Activated CD4-positive, alpha-beta T cell treated with anti-CD3 and anti-CD28 coated beads, Interleukin-2, amount 50 U/mL, for 1 hour (primary cell): ENCODE data around the gene CC2D2A.
"Not testable (repeated sequence)": the region's sequence is repeated elsewhere in the genome, so short reads cannot be mapped to it uniquely, and the experiment has no call there.

Source experiments
- DNase-seq: peaks from one replicate; pipeline ENCODE4 v3.0.0-alpha.2; 2020

The CC2D2A gene

DNA sequence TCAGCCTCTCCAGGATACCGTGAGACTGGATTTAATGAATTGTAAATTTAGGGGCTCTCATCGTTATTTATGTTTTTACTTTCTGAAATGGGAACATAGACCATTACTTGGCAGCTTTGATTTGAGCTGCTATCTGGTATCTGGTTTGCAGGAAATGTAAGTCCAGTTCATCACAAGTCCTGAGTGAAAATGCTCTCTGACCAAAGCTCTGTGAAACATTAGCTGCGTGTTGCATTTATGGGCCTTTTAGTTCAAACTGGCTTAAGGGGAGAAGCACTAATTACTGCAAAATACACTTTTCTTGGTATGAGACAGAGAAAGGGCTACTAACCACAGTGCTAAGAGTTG, 420 bp downstream of the CC2D2A start:
- DNase-seq: no peak

DNA sequence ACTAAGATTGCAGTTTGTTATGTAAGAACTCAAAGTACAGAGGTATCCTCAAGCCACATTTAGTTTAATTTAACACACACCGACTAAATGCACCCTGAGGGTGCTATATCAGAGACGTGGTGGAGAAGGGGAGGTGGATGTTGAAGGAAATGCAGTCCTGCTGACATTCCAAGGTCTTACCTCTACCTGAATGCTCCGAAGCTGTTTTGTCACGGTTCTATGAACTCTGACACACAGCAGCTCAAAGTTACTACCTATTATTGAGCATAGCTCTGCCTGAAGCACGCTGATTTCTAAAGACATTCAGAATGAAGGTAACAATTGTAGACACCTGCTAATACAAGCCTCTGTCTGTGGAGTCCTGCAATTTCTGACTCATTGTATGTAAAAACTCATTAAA, 6.7 kb downstream of the CC2D2A start:
- DNase-seq: no peak

DNA sequence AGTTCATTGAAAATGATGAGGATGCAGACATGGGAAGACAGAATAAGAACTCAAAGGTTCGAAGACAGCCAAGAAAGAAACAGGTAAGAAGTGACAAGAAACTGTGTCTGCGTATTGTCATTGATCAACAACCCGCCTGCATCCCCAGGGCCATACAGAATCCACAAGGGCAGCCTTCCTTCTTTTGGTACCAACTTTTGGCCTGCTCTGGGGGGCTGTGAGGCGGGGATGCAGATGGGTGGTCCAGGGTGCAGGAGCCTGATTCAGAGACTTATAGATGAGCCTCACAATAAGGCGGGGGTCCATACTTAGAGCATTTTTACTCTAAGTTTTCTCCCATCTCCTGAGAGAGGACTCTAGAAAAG, 9.0 kb downstream of the CC2D2A start:
- DNase-seq: no peak

DNA sequence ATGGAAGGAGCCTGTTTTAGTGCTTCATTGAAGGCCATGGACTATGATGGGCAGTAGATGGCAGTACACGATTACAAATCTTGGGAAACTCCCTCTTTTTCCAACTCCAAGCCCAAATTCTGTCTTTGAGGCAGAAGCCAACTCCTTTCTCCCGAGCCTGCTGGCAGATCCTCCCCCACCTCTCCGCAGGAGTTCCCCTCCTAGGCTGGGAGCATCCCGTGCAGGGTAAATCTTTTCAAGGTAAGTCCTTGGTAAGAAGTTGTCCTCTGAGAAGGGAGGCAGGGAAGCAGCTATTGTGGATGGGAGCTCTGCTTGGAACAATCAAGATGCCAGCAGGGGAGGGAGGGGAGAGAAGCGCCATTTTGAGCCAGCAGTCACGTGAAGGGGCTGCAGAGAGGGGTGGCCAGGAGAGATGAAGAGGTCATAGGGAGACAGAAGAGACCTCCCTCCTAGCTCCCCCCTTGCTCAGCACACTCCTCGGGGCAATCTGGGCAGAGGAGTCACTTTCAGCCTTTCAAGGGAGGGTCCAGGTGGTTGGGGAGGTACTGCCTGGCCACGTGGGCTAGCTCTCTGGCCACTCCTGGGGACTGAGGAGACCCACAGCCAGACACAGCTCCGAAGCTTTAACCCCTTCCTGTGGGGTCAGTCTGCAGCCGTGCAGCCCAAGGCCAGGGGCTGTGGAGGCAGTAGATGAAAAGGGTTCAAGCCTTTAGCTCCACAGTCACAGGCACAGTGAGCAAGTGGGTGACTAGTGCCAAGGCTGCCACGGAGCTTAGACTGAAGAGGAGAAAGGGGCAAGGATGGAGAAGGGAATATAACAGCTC, 9.6 kb downstream of the CC2D2A start:
- no peak for DNase-seq

DNA sequence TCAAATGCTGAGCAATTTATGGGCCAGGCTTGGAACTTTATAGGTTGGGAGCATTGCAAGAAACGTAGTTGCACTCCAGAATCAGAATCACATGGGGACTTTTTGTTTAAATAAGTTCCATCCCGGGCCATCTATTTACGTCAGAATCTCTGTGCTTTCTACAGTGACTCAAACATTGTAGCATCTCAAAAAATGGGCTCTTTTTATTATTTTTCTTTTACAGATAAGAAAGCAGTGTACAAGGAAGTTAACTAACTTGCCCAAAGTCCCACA, 10.2 kb downstream of the CC2D2A start:
- DNase-seq: no peak

DNA sequence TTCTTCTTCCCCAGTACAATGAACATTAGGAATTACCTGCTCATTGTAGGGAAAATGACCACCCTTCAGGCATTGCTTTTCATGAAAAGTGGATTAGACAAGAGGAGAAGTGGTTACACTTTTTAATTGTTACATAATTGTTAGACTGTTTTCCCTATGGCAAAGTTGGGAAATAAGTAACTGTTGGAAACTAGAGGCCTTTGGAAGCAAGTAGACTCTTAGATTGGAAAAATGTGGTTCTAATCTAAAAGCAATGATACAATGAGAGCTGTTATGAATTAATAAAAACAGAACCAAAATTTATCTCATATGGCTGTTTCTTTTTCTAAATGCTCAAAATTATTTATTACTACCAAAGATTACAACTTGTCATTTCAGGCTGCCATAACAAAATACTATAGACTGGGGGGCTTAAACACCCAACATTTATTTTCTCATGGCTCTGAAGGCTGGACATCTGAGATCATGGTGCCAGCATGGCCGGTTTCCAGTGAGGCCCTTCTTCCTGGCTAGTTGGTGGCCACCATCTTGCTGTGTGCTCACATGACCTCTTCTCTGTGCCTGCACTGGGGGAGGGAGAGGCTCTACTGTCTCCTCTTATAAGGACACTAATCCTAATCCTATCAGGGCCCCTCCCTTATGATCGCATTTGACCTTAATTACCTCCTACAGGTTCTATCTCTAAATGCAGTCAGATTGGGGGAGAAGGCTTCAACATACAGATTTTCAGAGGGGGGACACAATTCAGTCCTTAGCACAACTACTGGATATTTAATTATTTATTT, 12.5 kb downstream of the CC2D2A start:
- no peak for DNase-seq

DNA sequence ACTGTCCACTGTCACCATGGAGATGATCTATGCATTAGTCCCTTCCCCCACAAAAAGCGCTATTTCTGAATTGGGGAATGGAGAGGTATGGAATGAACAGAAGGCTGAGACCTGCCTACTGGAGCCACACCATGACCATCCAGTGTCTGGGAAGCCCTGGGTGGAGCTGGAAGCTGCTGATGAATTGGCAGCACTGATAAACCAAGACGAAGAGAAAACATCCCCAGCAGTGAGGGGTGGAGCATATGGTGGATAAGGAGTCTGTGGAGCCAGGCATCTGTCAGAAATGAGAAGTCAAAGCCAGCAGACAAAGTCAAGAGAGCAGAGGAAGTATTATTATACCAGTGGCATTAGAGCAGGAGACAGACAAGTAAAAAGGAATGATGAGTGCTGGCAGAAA, 13.2 kb downstream of the CC2D2A start:
- no peak for DNase-seq

DNA sequence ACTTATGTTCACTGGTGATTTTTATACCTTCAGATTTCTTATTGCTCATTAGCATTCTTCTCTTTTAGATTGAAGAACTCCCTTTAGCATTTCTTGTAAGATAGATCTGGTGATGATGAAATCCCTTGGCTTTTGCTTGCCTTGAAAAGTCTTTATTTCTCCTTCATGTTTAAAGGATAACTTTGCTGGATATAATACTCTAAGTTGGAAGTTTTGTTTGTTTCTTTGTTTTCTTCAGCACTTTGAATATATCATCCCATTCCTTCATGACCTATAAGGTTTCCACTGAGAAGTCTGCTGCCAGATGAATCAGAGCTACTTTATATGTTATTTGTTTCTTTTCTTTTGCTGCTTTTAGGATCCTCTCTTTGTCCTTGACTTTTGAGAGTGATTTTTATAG, 18.5 kb downstream of the CC2D2A start:
- no peak for DNase-seq

DNA sequence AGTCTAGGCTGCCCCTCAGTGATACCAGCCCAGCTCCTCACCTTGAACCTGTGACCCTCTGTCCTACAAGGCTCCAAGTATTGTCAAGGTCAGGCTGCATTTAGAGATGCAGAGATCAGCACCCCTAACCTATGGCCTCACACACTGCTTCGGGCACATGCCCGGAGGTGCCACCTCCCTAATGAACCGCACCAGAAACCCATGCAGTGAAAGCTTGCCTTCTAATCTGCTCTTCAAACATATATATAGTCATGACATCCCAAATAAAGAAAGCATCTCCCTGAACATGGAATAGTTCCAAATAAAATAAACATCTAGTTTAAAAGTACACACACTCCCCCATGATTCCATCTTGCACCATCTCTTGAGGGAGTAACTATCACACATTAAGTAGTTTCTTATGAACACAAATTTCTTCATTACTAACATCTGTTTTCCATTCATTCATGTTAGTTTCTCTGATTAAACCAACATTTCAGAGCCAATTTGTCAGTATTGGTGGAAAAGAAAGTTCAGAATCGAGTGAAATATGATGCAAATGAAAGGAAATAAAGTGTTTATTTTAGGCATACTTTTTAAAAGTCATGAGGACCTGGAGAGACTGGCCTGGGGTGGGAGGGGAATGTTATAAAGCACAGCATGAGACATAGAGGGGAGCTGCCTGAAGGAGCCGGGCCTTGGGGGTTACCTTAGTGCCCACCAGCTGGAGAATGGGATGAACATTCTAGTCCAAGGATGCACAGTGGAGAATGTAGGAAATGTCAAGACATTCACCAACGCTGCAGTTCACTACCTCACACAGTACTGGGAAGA, 19.2 kb downstream of the CC2D2A start:
- DNase-seq: no peak

DNA sequence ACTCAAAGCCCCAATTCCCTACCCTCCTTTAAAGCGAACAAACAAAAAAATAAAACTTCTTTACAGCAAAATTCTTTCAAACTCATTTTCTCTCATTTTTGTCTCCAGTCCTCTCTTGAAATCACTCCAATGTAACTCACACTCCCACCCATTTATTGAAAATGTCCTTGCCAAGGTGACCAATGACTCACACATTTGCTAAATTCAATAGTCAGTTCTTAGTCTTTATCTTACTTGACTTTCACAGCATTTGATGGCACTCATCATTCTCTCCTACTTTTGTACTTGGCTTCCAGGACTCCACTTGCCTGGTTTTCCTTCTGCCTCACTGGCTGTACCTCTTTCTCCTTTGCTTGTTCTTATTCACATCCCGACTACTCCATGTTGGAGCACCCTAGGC, 19.9 kb downstream of the CC2D2A start:
- no peak for DNase-seq

DNA sequence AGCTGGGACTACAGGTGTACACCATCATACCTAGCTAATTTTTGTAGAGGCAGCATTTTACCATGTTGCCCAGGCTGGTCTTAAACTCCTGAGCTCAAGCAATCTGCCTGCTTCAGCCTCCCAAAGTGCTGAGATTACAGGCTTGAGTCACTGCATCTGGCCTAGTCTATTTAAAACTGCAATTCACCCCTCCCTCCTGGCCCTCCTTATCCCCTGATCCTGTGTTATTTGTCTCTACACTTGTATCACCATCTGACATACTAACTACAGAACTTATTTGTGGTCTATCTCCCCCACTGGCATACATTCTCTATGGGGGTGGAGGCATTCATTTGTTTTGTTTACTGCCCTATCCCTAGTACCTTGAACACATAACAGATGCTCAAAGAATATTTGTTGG, 23.7 kb downstream of the CC2D2A start:
- DNase-seq: no peak

DNA sequence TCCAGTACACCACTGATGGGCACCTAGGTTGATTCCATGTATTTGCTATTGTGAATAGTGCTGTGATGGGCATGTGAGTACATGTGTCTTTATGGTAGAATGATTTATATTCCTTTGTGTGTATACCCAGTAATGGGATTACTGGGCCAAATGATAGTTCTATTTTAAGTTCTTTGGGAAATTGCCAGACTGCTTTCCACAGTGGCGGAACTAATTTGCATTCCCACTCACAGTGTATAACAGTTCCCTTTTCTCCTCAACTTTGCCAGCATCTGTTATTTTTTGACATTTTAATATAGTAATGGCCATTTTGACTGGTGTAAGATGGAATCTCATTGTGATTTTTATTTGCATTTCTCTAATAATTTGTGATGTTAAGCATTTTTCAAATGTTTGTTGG, 25.9 kb downstream of the CC2D2A start:
- DNase-seq: no peak

DNA sequence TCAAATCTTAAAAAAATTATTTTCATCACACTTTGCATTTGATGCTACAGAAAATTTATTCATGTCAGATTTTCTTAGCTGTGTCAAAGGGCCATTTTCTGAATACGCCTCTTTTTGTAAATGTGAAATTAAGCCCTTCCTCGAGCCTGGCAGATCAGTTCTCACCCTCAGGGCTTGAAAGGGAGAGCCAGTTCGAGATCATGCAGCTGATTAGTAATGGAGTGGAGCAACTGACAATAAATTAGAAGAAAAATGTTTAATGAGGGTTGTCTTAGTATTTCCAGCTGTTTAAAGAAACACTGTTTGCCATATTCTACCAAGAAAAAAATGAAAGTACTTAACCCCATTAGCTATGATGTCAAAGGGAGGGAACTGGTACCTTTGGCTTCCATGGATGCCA, 28.7 kb downstream of the CC2D2A start:
- DNase-seq: no peak

DNA sequence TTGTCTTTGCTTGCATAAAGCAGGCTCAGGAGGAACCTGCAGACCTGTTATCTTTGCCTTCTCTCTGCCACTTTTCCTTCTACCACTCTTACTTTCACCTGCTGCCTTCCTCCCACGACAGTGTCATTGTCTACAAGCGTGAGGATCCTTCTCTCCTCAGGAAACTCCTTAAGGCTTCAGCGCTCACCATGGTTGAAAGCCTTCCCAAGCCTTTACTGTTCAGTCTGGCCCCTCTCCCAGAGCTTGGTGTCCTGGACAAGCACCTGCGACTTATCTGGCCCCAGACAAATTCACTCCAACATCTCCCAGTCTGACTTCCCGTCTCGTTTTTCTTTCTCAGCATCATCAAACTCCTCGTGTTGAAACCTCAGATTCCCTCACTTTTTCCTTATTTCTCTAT, 31.0 kb downstream of the CC2D2A start:
- no peak for DNase-seq

DNA sequence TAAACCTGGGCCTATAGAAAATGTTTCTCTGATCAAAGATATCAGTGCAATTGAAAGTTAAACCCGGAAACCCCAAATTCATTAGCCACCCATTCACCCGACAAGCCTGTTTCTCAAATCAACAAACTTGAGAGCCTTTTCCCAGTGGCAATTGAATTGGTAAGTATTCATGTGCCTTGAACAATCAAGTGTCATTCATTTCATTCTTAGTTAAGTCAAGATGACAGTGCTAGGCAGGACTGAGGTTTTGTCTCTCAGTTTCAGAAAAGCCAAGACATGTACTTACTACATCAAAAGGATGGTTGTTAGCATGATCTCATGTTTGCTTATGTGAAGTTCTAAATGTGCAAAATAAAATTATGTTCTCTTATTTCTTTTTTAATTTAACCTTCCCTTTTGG, 32.3 kb downstream of the CC2D2A start:
- DNase-seq: no peak

DNA sequence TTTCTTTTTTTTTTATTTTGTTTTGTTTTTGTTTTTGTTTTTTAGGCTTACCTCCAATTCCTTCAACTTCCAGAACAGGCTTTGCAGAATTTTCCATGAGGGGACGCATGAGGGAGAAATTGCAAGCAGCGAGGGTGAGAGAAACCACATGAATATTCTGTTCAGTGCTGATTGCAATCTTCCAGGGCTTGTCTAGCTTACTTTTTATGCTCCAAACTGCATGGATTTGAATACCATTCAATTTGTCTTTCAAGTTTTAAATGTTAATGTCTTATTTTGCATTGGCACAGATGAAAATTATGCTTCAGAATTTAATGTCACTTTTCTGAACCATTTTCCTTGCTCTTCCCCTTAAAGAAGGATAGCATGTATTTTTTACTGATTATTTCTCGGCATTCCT, 32.7 kb downstream of the CC2D2A start:
- DNase-seq: no peak

DNA sequence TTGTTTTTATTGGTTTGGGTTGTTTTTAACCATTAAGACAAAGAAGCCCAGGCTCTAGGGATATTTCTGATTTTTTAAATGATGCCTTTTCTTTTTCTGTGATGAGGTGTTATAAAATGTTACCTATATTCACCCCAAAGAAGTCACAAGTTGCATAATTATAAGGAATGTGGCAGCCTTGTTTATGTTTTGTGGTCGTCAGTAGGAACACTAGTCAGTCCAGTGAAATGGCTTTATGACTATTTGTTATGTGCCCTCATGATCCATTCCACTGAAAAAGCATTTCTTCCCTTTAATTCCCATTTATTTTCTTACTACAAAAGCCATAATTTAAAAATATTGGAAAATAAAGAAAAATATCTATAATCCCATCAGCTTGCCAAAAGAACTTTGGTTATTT, 34.4 kb downstream of the CC2D2A start:
- no peak for DNase-seq

DNA sequence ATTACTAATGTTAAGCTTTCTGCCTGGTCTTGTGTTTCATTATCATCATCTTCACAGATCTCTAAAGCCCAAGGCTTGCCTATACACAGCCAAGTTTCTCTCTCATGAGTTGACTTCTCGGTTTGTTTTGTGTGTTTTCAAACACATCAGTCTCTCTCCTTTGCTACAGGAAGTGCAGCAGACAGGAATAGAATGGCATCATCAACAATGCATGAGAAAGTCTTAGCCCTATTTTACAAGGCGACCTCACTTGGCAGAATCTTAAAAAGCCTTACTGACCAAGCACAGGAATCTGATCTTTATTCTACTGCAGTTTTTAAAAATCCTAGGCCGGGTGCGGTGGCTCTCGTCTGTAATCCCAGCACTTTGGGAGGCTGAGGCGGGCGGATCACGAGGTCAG, 36.8 kb downstream of the CC2D2A start:
- DNase-seq: no peak

DNA sequence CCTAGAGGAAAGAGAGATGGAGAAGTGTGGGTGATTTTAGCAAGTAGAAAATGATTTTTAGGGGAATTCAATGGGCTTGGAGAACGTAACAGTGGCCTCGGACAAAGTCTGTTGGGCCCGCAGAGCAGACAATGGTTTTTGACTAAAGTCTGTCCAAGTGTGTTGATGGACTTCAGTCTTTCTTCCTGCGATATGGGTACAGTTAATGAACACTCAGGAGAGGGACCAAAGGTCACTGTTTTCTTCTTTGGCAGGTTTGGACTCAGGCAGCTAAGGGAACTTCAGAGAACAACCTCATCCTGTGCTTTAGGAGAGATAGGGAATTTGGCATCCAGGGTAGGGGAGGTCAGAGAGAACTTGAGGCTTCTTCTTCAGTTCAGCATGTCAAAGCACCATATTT, 38.0 kb downstream of the CC2D2A start:
- no peak for DNase-seq

DNA sequence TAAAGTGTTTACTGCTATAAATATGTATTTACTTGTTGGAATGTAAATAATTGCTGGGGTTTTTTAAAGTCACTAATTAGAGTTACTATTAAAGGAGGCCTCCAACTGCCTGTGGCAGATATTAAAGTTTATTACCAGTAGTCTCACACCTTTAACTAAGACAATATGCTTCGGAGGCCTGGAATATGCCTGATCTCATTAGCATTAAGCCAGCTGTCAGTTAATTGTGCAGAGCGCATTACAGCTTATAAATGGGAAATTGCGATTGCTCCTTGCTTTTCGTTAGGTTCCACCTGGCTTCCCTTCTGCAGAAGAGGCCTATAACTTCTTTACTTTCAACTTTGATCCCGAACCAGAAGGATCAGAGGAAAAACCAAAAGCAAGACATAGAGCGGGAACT, 41.3 kb downstream of the CC2D2A start:
- no peak for DNase-seq

DNA sequence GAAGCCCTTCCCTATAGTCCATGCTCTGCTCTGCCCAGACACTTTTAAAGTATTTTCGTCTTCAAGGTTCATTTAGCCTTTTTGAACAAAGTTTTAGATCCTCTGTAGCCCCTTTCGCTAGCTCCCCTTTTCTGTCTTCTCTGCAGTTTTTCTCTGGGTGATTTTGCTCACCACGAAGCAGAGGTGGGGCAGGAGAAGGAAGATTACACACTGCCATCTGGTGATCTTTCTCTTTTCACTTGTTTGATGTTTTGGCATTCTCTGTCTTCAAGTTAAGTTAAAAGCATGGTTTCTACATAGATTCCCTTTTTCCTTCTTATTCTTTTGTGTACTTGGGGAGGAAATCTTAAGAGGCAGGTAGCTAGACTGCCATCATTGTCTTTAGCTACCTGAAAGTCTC, 43.9 kb downstream of the CC2D2A start:
- DNase-seq: no peak

DNA sequence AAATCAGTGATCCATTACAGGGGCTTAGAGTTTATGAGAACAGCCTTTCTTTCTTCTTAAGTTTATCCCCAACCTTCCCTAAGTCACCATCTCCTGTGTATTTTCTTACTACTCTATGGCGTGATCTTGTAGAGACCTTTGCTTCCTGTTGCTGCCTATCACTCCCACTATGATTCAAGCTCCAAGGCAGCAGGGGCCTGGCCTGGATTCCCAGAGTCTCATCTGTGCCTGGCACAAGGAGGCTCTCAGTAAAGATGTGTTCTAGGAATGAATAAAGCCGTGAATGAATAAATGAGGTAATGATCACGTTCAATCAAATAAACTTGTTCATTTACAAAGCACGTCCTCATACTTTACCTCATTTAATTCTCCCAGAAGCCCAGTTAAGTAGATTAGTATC, 45.4 kb downstream of the CC2D2A start:
- DNase-seq: no peak

DNA sequence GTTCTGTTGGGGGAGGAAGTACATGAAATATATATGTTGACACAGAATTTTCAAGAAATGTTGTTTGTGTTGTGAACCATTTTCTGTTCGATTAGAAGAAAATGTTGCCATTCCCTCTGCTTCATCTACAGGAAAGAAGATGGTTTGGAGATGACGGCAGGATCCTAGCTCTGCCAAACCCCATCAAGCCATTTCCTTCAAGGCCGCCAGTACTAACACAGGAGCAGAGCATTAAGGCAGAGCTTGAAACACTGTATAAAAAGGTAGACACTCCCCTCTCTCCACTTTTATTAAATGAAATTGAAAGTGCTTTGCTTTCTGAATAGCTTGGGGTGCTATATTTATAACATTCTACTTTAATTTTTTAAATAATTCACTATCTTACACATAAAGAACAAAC, 46.8 kb downstream of the CC2D2A start:
- DNase-seq: no peak

DNA sequence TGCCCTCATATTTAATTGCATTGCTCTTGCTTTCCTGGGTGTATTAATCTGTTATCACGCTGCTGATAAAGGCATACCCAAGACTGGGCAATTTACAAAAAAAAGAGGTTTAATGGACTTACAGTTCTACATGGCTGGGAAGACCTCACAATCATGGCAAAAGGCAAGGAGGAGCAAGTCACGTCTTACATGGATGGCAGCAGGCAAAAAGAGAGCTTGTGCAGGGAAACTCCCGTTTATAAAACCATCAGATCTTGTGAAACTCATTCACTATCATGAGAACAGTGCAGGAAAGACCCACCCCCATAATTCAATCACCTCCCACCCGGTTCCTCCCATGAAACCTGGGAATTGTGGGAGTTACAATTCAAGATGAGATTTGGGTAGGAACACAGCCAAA, 48.0 kb downstream of the CC2D2A start:
- DNase-seq: not testable (repeated sequence)
